ENCODE data around the gene SH3GL2.
"Not testable (repeated sequence)": the region's sequence is repeated elsewhere in the genome, so short reads cannot be mapped to it uniquely, and the experiment has no call there.

SH3GL2 gene

GRCh38 chr9:17760250-17760649 is 181.4 kb downstream of the SH3GL2 start:
- no peak for DNase-seq

- DNase-seq: no peak
Measured at GRCh38 chr9:17761984-17762676, 183.3 kb downstream of the SH3GL2 start.

- DNase-seq: no peak
Measured at GRCh38 chr9:17764306-17764705, 185.4 kb downstream of the SH3GL2 start.

GRCh38 chr9:17765131-17765530 is 186.3 kb downstream of the SH3GL2 start:
- DNase-seq: not testable (repeated sequence)

GRCh38 chr9:17772223-17772622 is 193.4 kb downstream of the SH3GL2 start:
- DNase-seq: no peak

DNA sequence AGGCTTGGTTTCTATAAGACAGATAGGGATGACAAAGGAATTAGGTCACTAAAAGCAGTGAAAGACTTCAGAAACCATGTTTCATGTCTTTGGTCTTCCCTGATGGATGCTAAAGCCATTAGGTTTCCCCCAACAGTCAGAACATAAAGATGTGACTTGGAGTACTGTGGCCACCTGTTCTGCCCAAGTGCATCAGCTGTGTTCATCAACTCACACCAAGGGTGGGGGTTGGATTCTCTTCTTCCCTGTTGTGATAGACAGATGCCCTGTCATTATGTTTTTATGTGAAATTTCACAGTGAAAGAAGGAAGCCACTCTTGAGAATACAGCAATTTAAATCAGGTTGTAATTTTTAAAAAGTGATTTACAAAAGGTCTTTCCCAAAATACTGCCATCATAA is 196.8 kb downstream of the SH3GL2 start:
- DNase-seq: no peak

GRCh38 chr9:17776735-17777134 is 197.9 kb downstream of the SH3GL2 start:
- DNase-seq: no peak

DNA sequence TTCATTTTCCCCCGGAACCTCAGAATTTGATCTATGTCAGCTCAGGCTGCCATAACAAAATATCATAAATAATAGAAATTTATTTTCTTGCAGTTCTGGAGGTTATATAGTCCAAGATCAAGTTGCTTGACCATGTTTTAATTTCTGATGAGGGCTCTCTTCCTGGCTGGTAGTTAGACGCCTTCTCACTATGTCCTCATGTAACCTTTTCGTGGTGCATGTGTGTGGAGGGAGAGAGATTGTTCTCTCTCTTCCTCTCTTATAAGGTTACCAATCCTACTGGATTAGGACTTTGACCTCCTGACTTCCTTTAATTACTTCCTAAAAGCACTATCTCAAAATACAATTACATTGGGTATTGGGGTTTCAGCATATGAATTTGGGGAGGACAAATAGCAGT is 198.6 kb downstream of the SH3GL2 start:
- no peak for DNase-seq

- no peak for DNase-seq
Measured at GRCh38 chr9:17782430-17783149, 203.7 kb downstream of the SH3GL2 start.

GRCh38 chr9:17783227-17783626 is 204.4 kb downstream of the SH3GL2 start:
- no peak for DNase-seq

DNA sequence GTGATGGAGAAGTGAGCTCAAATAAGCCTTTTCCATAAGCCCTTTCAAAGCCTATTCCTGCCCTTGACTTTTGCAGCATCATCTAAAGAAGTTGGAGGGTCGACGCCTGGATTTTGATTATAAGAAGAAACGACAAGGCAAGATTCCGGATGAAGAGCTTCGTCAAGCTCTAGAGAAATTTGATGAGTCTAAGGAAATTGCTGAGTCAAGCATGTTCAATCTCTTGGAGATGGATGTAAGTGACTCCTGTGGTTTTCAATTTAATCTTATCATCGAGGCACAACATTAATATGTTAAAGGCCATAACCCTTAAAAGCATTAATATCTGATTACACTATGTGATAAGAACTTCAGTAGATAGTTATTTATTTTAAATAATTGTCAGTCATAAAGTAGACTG is 210.4 kb downstream of the SH3GL2 start:
- DNase-seq: no peak

DNA sequence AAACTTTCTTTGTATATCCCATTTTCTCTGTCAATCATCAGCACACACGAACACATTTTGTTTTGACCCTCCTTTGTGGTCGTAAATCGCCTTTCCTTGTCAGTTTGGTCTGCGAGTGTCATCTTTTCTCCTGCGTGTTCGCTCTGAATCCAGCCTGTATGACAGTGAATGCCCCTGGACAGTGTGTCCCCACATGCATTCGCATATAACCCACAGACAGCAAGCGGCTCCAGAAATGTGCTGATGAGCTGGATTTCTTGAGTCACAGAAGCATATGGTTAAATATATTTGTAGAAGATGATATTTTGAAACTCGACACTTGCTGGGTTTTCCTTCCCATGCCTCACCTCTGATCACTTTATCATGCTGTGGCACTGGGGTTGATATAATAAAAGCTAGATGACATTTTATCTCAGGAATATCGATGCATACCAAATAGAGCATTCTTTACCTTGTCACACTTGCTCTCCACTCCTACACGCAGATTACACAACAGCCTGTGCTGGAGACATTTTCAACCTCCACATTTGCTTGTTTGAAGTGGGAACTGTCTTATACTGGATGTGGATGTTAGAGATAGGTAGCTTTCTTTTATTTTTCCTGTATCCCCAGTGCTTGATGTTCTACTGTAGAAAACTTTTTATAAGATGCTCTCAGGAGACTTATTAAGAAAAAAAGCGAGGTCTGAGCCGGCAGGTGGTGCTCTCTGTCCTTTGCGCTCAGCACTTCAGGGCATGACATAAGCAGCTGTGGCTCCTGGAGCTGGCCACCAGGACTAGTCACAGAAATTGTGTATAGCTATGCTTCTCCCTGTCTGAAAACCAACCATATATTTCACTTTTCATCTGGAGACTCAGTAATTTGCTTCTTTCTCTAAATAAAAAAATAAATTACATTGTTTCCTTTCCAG is 215.1 kb downstream of the SH3GL2 start:
- DNase-seq: no peak

GRCh38 chr9:17795744-17796143 is 216.9 kb downstream of the SH3GL2 start:
- DNase-seq: no peak

- DNase-seq: no peak
Measured at GRCh38 chr9:17799369-17799768, 220.5 kb downstream of the SH3GL2 start.

GRCh38 chr9:17800418-17800817 is 221.6 kb downstream of the SH3GL2 start:
- DNase-seq: no peak

- no peak for DNase-seq
Measured at GRCh38 chr9:17802249-17802857, 223.5 kb downstream of the SH3GL2 start.

DNA sequence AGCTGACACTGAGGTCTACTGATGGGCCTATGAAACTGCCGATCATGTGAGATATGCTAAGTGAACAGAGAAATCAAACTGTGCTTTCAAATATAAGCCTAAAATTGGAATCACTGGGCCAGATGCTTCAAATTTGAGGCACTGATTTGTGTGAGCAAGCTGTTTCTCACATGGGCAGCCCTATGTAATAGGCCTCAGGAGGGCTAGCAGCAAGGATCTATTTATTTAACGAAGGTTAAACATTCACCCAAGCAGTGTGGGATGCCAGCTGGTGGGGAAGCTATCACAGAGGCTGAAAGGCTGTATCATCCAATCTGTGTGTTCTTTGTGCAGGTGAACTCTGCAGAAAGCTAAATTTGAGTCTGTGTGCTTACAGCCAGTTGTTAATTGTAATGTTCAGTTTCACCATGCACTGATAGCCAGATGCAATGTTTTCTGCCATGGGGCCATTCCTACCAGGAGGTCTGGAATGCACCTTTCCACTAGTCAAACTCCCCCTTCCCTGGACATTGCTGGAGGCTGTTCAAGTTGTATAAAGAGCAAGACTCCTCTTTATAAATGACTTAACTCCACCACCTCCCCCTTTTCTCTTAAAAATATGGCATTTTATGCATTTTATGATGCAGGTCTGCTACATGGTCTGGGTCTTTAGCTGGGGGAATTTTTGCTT is 228.9 kb downstream of the SH3GL2 start:
- no peak for DNase-seq

- DNase-seq: no peak
Measured at GRCh38 chr9:17810317-17810716, 231.5 kb downstream of the SH3GL2 start.

DNA sequence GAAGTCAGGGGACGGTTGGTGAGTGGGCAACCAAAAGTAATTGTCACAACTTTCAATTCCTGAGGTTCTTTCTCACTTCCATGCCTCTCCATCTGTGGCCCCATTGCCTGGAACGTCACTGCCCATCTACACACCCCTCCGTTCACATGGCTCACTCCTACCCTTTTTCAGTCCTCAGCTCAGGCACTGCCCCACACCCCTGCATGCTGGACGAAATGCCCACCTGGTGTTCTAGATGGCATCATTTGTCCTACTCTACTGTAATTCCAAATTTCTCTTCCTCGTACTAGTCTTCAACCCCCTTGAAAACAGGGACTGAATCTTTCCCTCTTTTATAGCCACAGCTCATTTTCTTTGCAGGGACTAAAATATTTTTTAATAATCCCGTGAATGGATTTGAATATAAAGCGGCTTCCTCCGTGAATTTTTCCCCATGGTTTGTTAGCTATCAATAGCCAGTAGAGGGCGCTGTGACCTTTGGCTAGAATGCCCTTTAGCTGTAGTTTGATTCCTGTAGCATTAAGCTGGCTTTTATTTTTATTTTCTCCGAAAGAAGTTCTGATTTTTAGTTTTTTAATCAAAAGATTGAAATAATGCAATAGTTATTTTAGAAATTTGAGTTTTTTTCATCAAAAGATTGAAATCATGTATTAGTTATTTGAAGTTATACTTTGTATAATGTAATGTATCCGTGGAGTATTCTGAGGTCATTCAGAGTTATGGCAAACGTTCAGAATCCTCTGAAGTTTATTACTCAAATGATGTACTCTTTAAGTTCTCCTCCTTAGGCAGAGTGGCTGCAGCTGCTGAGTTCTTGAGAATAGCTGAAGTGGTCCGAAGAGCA is 232.1 kb downstream of the SH3GL2 start:
- peak in 1 of 5 experiments; percentile 43 for DNase-seq

GRCh38 chr9:17813798-17814197 is 234.9 kb downstream of the SH3GL2 start:
- DNase-seq: no peak

- no peak for DNase-seq
Measured at GRCh38 chr9:17816431-17817027, 237.7 kb downstream of the SH3GL2 start.

Measured in T-helper 2 cell (primary cell).